Stimulated activated CD8-positive, alpha-beta memory T cell treated with anti-CD3 and anti-CD28 coated beads, Interleukin-15, amount 100 ng/mL, for 1 hour (primary cell): ENCODE results near the gene SLFN5.
"Not testable (repeated sequence)": the region's sequence is repeated elsewhere in the genome, so short reads cannot be mapped to it uniquely, and the experiment has no call there.

ENCODE experiments used
- DNase-seq: peaks from one replicate; pipeline ENCODE4 v3.0.0-alpha.2; 2020; ENCODE audit warnings: low read depth

Gene SLFN5

DNA sequence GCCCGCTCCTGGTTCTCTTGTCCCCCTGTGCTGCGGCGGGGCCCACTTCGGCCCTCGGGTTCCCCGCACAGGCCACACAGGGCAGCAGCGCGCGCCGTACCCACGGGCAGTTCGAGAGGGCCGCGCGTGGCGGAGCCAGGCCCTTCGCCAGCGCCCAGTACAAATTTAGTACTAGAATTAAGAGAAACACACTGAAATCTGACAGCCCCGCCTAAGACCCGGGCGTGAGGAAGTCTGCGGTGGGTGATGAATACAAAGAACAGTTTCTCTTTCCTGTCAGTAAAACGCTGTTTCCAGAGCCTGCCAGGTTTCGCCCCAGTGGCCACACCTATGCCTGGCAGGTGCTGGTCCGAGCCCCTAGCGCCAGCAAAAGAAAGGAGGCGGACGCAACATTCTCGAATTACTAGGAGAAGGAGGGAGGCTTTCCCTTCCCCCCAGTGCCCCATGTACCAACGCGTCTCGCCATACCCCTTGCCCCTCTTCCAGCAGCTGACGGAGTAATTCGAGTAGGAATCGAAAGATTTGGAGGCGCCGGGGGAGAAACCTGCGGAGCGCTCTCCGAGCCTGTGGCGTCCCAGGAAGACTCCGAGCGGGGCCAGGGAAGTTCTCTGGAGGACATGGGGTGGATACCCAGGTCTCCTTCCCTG lies 591 bp upstream of the SLFN5 start:
- peak; percentile 67 for DNase-seq

DNA sequence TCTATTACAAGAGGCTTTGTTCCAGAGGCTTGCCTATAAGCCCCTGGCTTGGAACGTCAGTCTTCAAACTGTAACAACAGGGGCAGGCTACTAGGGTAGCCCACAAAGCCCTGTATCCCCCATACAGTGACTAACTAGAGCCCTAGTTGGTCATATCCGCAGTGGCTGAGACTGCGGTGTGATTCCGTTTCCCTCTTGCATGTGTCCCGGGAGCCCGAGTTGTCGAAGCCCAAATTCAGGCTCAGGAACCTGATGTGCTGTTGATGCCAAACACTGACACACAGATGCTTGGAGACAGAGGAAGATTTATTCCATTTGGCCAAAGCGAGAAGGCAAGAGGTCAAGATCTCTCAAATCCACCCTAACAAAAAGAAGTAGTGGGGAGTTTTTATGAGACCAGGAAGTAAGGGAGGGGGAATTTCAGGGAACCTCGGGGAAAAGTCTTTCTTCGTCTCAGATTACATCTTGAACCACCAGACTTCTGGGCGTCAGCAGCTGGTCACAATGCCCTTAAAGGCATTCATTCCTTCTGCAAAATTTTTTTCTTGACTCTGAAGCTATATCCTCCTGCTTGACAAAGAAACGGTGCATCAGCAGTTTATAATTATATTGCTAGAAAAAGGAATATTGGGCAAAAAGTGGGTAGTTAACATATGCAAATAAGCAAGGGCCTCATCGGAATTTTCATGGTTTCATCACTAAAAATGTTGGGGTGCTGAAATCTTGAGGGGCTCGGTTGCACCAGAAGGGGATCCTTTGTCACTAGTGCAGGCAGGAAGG lies 879 bp downstream of the SLFN5 start:
- DNase-seq = no peak

DNA sequence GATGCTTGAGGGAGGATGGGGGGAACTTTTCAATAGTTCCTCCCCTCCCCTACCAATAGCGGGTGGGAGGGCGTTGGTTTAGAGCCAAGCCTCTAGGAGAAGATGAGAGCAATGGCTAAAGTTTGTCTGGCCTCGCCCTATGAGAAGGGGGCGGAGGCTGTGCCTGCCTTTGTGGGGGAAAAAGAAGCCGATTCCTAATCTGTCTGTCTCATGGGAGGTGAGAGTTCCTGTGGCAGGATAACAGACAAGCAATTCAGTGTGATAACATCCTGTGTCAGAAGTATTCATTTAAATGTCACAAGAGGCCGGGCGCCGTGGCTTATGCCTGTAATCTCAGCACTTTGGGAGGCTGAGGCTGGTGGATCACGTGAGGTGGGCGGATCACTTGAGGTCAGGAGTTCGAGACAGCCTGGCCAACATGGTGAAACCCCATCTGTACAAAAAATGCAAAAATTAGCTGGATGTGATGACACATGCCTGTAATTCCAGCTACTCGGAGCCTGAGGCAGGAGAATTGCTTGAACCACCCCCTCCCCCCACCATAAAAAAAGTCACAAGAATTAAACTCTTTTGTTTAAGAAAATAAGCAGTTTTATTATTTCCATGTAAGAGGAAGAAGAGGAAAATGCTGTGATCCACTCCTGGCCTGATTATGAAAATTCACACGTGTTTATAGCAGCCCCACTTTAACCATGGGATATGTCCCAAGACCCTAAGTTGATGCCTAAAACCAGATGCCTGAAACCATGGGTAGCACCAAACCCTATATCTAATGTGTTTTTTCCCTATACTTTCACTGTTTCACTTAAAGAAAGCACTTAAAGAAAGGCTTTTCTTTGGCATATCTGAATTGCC lies 1.7 kb downstream of the SLFN5 start:
- DNase-seq = peak; percentile 56

DNA sequence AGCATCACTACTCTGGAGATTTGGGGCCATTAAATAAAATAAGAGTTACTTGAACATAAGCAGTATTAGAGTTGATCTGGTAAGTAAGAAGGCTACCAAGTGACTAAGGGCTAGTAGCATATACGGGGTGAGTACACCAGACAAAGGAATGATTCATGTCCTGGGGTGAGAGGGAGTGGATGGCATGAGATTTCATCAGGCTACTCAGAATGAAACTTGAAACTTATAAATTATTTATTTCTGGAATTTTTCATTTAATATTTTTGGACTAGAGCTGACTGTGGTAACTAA lies 2.3 kb downstream of the SLFN5 start:
- no peak for DNase-seq

DNA sequence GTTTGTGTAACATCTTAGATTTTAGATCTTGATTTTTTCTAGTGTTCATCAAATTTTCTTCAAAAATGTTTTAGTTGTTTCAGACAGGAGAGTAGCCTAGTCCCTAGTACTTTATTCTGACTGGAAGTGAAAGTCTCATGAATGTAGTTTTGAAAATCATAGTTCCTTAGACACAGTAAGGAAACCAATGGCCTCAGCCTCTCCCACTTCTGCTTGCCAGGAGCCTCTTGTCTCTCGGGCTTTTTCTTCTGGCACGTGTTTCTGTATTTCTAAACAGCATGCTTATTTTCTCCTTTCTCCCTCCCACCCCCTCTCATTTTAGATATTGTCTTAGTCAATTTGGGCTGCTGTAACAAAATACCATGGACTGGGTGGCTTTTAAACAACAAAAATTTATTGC lies 9.8 kb downstream of the SLFN5 start:
- no peak for DNase-seq

DNA sequence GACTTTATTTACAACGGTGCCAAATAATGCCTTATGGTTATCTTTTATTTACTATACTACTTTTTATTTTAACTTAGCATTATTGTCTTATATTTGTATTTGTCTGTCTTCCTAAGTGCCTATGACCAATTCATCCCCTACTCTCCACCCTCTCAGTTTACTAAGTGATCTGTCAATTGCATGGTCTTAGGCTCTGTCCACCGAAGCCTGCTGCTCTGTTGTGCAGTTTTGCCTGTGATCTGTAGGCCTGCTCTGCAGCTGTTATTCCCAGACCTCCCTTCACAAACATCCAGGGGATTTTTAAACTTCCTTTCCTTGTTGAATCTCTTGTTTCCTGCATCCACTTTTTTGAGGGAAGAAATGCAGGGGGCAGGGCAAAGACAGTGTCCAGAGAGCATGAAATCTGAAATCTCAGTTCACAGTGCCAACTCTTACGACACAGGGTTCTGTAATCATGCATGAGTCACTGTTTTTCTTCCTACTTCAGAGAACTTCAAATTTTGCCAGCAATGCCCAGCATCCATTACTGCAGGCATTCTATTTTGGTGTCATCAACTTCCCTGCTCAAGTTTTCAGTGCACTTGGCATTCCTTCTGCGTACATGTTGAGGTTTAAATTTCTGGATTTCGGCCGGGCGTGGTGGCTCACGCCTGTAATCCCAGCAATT lies 11.4 kb downstream of the SLFN5 start:
- DNase-seq = no peak

DNA sequence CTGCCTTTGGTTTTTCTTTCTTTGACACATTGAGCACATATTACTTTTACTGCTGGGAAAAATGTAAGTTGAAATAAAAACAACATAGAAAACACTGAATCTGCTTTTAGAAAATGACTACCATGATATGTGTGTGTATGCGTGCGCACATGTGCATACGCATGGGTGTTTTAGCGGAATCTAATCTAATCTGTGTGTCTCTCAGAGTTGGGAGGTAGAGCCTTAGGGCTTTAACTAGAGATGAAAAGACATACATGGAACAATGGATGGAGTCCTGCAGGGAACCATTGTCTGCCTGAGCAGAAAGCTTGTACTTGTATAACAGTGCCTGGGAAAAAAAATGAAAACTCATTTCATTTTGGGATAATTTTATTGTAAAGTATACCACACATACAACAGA lies 12.4 kb downstream of the SLFN5 start:
- DNase-seq = no peak

DNA sequence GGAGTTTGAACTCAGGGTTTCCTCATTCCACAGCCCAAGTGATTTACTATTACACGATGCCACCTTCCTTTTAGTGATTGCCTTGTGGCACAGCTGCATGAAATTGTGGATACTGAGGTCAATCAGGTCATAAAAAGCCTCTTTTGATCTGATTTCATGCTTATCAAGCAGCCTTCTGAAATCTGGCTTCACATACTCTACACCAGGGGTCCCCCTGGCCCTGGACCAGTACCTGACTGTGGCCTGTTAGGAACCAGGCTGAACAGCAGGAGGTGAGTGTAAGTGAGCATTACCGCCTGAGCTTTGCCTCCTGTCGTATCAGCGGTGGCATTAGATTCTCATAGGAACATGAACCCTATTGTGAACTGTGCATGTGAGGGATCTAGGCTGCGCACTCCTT lies 13.8 kb downstream of the SLFN5 start:
- DNase-seq = no peak

DNA sequence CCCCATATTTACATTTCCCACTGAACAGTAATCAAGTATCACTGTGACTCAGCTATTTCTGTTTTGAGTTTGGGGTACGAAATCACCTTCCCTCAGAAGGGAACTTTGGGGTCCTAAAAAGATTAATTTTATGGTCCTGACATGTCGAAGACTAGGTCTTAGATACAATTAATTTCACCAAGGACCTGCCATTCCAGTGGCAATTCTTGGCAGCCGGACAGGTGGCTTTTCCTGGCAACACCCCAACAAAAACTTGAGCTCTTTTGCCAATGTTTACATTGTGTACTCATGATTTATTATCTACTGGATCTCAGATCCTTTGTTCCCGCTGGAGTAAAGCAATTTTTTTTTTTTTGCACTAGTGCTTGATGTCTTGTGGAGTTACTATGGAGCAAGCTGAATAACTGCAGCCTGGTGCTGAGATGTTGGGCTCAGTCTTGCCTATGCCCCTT lies 14.4 kb downstream of the SLFN5 start:
- no peak for DNase-seq

DNA sequence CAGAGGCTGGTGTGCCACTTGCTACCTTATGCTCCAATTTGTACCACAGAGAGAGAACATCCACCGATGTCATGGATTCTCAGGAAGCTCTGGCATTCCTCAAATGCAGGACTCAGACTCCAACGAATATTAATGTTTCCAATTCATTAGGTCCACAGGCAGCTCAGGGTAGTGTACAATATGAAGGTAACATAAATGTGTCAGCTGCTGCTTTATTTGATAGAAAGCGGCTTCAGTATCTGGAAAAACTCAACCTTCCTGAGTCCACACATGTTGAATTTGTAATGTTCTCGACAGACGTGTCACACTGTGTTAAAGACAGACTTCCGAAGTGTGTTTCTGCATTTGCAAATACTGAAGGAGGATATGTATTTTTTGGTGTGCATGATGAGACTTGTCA lies 16.1 kb downstream of the SLFN5 start:
- no peak for DNase-seq

DNA sequence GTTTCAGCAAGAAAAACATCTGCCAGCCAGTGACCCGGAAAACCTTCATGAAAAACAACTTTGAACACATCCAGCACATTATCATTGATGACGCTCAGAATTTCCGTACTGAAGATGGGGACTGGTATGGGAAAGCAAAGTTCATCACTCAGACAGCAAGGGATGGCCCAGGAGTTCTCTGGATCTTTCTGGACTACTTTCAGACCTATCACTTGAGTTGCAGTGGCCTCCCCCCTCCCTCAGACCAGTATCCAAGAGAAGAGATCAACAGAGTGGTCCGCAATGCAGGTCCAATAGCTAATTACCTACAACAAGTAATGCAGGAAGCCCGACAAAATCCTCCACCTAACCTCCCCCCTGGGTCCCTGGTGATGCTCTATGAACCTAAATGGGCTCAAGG lies 22.2 kb downstream of the SLFN5 start:
- no peak for DNase-seq

DNA sequence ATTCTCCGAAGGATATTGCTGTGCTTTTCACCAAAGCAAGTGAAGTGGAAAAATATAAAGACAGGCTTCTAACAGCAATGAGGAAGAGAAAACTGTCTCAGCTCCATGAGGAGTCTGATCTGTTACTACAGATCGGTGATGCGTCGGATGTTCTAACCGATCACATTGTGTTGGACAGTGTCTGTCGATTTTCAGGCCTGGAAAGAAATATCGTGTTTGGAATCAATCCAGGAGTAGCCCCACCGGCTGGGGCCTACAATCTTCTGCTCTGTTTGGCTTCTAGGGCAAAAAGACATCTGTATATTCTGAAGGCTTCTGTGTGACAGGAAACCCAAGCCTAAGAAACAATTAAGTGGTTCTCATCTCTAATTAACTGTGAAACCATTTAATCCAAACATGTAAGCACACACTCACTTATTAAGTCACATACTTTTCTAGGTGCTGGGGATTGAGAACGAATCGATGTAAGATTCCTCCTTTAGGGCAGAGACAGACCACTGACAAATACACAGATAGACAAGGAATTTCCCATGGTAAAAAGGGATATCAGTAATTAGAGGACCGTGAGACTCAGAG lies 22.8 kb downstream of the SLFN5 start:
- DNase-seq = no peak

DNA sequence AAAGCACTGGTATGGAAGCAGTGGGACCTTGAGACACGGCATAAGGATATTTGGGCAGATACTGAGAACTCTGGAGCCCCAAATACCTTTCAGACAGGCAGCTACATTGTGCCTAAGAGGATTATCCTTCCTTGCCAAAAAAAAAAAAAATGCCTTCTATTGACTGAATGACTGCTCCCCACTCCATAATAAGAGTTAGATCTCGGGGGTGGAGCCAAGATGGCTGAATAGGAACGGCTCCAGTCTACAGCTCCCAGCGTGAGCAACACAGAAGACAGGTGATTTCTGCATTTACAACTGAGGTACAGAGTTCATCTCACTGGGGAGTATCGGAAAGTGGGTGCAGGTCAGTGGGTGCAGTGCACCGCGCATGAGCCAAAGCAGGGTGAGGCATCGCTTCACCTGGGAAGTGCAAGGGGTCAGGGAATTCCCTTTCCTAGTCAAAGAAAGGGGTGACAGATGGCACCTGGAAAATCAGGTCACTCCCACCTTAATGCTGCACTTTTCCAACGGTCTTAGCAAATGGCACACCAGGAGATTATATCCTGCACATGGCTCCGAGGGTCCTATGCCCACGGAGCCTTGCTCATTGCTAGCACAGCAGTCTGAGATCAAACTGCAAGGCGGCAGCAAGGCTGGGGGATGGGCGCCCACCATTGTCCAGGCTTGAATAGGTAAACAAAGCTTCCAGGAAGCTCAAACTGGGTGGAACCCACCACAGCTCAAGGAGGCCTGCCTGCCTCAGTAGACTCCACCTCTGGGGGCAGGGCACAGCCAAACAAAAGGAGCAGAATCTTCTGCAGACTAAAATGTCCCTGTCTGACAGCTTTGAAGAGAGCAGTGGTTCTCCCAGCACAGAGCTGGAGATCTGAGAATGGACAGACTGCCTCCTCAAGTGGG lies 31.5 kb downstream of the SLFN5 start:
- not testable (repeated sequence) for DNase-seq

DNA sequence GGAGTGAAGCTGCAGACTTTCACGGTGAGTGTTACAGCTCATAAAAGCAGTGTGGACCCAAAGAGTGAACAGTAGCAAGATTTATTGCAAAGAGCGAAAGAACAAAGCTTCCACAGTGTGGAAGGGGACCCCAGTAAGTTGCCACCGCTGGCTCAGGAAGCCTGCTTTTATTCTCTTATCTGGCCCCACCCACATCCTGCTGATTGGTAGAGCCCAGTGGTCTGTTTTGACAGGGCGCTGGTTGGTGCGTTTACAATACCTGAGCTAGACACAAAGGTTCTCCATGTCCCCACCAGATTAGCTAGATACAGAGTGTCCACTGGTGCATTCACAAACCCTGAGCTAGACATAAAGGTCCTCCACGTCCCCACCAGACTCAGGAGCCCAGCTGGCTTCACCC lies 35.6 kb downstream of the SLFN5 start:
- DNase-seq = not testable (repeated sequence)

DNA sequence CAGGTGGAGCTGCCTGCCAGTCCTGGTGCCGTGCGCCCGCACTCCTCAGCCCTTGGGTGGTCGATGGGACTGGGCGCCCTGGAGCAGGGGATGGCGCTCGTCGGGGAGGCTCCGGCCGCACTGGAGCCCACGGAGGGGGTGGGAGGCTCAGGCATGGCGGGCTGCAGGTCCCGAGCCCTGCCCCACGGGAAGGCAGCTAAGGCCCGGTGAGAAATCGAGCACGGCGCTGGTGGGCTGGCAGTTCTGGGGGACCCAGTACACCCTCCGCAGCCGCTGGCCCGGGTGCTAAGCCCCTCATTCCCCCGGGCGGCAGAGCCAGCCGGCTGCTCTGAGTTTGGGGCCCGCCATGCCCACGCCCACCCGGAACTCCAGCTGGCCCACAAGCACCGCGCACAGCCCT lies 36.0 kb downstream of the SLFN5 start:
- DNase-seq = not testable (repeated sequence)

DNA sequence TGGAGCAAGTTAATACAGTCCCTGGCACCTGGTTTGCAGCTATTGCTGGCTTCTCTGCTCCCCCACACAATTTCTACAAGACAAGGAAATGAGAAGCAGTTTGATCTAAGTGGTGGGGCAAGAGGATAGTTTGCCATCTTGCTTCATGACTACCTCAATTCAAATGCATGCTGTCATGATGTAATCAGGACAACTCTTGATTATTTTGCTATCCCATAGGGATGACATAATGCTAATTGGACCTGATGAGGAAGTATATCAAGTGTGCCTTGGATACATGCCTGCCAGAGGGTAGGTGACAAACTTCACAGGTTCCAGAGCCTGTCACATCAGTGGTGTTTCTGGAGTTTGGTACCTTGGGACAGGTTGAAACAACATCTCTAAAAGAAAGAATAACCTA lies 40.9 kb downstream of the SLFN5 start:
- no peak for DNase-seq

DNA sequence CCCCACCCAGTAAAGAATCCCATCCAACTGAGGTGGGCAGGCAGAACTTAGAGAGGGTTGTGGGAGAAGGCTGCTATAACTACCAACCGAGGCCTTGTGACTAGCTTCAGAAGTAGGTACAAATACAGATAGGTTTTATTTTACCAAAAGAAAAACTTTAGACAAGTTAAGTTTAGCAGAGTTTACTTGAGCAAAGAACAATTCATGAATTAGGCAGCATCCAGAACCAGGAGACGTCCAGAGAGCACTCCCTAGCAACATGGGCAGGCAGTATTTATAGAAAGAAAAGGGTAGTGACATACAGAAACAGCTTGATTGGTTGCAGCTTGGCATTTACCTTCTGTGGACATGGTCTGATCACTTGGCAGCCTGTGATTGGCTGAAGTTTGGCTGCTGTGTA lies 42.1 kb downstream of the SLFN5 start:
- DNase-seq = no peak

DNA sequence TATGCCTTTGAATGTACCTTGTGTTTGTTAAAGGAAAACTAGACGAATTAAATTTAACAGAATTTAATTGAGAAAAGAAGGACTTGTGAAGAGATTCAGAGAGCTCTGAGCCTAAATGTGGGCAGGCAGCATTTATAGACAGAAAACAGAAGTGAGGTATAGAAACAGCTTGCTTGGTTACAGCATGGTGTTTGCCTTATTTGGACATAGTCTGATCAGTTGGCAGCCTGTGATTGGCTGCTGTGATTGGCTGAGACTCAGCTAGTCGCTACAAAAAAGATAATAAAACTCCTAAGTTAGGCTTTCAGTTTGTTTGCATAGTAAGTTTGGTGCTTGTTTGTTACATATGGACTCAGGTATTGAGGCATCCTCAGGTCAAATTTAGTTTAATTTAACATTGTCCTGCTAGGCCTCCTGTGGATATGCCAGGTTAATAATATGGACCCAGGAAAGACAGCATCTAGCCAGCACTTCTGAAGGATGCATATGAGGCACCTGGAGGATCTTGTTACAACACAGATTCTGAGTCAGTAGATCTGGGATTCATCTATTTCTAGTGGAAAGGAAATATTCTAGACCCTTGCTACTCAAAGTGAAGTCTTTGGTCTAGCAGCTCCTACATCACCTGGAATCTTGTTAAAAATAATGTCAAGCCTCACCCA lies 43.4 kb downstream of the SLFN5 start:
- no peak for DNase-seq

DNA sequence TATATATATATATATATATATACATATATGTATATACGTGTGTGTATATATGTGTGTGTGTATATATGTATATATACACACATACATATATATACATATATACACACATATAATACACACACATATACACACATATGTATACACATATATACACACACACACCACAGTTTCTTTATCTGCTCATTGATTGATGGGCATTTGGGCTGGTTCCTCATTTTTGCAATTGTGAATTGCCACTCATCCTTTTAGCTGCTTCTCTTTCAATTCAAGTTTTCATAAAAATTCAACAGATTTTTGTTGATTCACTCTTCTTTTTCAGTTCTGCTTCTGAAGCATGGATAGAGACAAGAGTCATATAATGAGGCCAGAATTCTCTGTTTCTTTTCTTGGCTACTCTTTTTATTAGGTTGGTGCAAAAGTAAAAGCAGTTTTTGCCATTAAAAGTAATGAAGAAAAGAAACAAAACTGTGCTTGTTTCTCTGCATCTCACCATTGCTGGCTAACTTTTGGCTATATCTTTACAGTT lies 44.5 kb downstream of the SLFN5 start:
- DNase-seq = no peak

DNA sequence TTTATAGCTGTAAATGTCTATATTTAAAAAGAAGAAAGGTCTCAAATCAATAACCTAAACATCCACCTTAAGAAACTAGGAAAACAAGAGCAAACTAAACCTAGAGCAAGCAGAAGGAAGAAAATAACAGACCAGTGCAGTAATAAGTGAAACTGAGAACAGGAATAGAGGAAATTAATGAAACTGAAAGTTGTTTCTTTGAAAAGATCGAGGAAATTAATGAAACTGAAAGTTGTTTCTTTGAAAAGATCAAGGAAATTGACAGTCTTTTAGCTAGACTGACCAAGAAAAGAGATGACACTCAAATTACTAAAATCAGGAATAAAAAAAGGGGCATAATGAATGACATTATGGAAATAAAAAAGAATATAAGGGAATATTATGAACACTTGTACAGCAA lies 46.4 kb downstream of the SLFN5 start:
- no peak for DNase-seq
